ENCODE measurements around the gene SF3A2.

The SF3A2 gene

DNA sequence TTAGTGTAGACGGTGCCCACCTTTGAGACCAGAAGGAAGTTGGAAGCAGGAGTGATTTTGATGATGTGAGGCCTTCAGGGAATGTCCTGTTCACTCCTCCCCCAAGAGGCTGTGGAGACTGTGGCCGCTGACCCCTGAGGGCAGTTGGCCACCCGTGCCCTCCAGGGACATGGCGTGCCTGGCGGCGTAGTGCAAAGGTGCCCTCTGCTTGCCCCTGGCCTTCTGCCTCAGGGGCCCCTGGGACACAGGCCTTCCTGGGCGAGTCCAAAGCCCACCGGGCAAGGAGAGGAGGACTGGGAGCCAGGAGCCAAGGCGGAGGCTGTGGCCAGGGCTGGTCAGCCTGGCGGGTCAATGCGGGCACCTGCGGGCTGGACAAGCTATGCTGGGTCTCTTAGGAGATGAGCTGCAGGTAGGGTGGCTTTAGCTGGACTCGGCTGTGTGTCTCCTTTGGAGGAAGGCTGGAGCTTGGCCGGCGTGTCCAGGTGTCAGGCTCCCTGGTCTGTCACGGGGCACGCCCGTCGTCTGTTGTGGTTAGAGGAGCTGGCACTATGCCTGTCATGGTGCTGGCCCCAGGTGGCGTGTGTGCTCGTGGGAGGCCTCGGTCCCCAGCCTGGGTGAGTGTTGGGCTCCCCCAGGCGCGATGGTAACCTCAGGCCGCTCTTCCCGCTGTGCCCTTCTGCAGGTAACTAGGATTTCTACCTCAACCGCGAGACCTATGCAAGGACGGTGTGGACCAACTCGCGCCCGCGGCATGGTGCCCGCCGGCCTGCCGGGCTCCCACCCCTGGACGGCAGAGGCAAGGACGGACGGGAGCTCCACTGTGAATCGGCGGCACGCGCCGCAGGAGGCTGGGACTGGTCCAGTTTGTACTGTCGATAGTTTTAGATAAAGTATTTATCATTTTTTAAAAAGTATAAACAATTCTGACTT, 7.3 kb upstream of the SF3A2 start:
- Histone ChIP-seq H3K9me3 (ENCODE audit: severe bottlenecking) (no peaks in the 10 kb centered on the region), H3K4me3 (ENCODE audit: low read depth, low read length) (no peak overlapping the region), H3K36me3 (peaks cover 85% of the 10 kb centered on the region), H3K27ac (no peak overlapping the region), H3K27me3 (ENCODE audit: insufficient read depth, low read depth, severe bottlenecking) (no peaks in the 10 kb centered on the region)
- no peak for TF ChIP-seq CTCF (IDR thresholded peaks at IDR 0.05; ENCODE audit: low read depth, low read length)
- no peak for DNase-seq

GRCh38 chr19:2230033-2230531, 6.5 kb upstream of the SF3A2 start:
- peaks cover 86% of the 10 kb centered on the region for H3K36me3 ChIP-seq
- no peak overlapping the region for H3K4me3 ChIP-seq (ENCODE audit: low read depth, low read length)
- no peak overlapping the region for H3K27ac ChIP-seq
- no peaks in the 10 kb centered on the region for H3K27me3 ChIP-seq (ENCODE audit: insufficient read depth, low read depth, severe bottlenecking)
- no peaks in the 10 kb centered on the region for H3K9me3 ChIP-seq (ENCODE audit: severe bottlenecking)
- TF ChIP-seq CTCF (IDR thresholded peaks at IDR 0.05; ENCODE audit: low read depth, low read length), result no peak
- DNase-seq, result no peak

DNA sequence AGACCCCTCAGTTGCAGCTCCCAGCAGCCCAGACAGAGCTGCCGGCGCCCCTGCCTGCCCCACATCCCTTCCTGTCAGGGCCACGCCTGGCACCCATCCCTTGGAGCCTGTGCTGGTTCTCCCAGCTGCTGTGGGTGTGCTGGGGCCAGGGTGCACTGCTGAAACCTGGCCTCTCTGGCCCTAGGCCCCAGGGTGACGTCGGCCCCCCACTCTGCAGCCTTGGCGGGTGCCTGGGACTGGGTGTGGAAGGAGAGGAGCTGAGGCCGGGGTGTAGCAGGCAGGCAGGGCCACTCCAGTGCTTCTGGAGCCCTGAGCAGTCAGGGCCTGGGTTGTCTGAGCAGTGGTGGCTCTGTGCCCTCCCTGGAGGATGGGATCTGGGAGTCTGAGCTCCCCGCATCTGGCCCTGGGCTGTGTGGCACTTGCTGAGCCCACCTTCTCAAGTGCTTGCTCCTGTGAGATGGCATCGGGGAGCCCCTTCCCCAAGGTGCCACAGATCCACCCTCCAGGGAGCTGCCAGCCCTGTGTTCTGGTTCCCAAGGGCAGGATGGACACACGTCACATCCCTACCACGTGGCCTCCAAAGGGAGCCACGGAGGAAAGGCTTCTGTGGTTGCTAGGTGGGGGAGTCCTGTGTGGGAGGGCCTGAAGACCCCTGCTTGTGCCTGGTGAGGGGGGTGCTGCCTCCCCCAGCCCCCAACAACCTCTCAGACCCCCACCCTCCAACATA, 5.7 kb upstream of the SF3A2 start:
- DNase-seq, result no peak
- Histone ChIP-seq H3K9me3 (ENCODE audit: severe bottlenecking) (no peaks in the 10 kb centered on the region), H3K36me3 (peaks cover 77% of the 10 kb centered on the region), H3K27ac (no peak overlapping the region), H3K27me3 (ENCODE audit: insufficient read depth, low read depth, severe bottlenecking) (no peaks in the 10 kb centered on the region), H3K4me3 (ENCODE audit: low read depth, low read length) (no peak overlapping the region)
- TF ChIP-seq CTCF (IDR thresholded peaks at IDR 0.05; ENCODE audit: low read depth, low read length), result no peak

DNA sequence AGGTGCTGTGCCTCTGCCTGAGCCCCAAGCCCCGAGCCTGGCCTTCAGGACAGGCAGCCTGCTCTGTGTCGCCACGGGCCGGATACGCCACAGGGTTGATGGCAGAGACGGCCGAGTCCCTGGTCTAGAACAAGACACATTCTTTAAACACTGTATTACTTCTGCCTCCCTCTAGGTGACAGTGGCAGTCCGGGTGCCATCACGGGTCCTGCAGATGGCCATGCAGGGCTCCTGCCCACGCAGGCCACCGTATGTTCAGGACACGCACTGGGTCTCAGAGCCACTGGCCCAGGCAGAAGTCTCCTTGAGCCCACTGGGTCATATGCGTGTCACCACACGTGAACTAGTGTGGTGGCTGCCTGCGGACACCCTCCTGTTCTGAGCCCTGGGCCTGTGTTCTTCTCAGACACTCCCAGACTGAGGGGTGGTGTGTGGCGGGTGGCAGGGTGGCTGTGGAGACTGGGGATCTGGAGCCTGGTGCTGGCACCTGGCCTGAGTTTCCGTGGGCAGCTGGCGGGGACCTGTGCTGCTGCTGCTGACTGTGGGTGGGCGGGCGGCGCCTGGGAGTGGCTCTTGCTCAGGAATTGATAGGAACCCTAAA, 4.9 kb upstream of the SF3A2 start:
- peak; percentile 62 for DNase-seq
- H3K27ac ChIP-seq, result peak overlapping the region; percentile 14; the same call in 1 of the 2 replicates
- no peaks in the 10 kb centered on the region for H3K27me3 ChIP-seq (ENCODE audit: insufficient read depth, low read depth, severe bottlenecking)
- peak; percentile 39; the same call in 1 of the 2 replicates for TF ChIP-seq CTCF (IDR thresholded peaks at IDR 0.05; ENCODE audit: low read depth, low read length)
- peaks cover 69% of the 10 kb centered on the region for H3K36me3 ChIP-seq
- no peak overlapping the region for H3K4me3 ChIP-seq (ENCODE audit: low read depth, low read length)
- H3K9me3 ChIP-seq (ENCODE audit: severe bottlenecking), result no peaks in the 10 kb centered on the region

- Histone ChIP-seq H3K27ac (peak overlapping the region; percentile 8; the same call in 1 of the 2 replicates), H3K4me3 (ENCODE audit: low read depth, low read length) (no peak overlapping the region), H3K27me3 (ENCODE audit: insufficient read depth, low read depth, severe bottlenecking) (no peaks in the 10 kb centered on the region), H3K9me3 (ENCODE audit: severe bottlenecking) (no peaks in the 10 kb centered on the region), H3K36me3 (peaks cover 70% of the 10 kb centered on the region)
- DNase-seq, result no peak
- TF ChIP-seq CTCF (IDR thresholded peaks at IDR 0.05; ENCODE audit: low read depth, low read length), result no peak
Measured at GRCh38 chr19:2232286-2233151, 4.1 kb upstream of the SF3A2 start.

Data from WERI-Rb-1 (cell line).